GM18951 (cell line): Measurements from ENCODE around the gene BPIFB4.

ENCODE experiments used
- POLR2A ChIP-seq: IDR thresholded peaks from 4 replicates; pipeline ENCODE4 v1.6.1; 2011; ENCODE audit warnings: mild to moderate bottlenecking; ENCODE audit not compliant: insufficient read length, insufficient read depth; ENCODE audit errors: extremely low read depth
- in situ Hi-C: fragments of 300-500 bp; cut with MboI; formaldehyde crosslinking; loops from one replicate; pipeline ENCODE4 v1.12.0; 2022; ENCODE audit warnings: low sequenced_read_pairs, mixed read lengths, inconsistent platforms; ENCODE audit not compliant: unreplicated experiment

Gene BPIFB4

GRCh38 chr20:33067806-33068205, 11.6 kb upstream of the BPIFB4 start:
- in situ Hi-C loops: no loop called here
- TF ChIP-seq POLR2A: no peak

- in situ Hi-C loops: no loop called here
Measured at GRCh38 chr20:33068251-33068939, 11.0 kb upstream of the BPIFB4 start.

GRCh38 chr20:33069673-33070072, 9.8 kb upstream of the BPIFB4 start:
- in situ Hi-C loops: no loop called here
- no peak for TF ChIP-seq POLR2A

More at GRCh38 chr20:33068251-33068939, 11.0 kb upstream of the BPIFB4 start:
- TF ChIP-seq POLR2A: no peak

- in situ Hi-C loops: no loop called here
- no peak for TF ChIP-seq POLR2A
Measured at GRCh38 chr20:33070111-33071053, 9.1 kb upstream of the BPIFB4 start.

GRCh38 chr20:33071198-33071597, 8.2 kb upstream of the BPIFB4 start:
- in situ Hi-C loops: no loop called here
- no peak for TF ChIP-seq POLR2A

GRCh38 chr20:33072362-33072761, 7.1 kb upstream of the BPIFB4 start:
- in situ Hi-C loops: no loop called here
- no peak for TF ChIP-seq POLR2A

- in situ Hi-C loops: no loop called here
- no peak for TF ChIP-seq POLR2A
Measured at GRCh38 chr20:33072813-33073212, 6.6 kb upstream of the BPIFB4 start.

GRCh38 chr20:33074675-33075074, 4.8 kb upstream of the BPIFB4 start:
- in situ Hi-C loops: no loop called here
- no peak for TF ChIP-seq POLR2A

- in situ Hi-C loops: no loop called here
Measured at GRCh38 chr20:33075281-33075680, 4.2 kb upstream of the BPIFB4 start.

GRCh38 chr20:33076662-33077372, 2.6 kb upstream of the BPIFB4 start:
- in situ Hi-C loops: no loop called here
- TF ChIP-seq POLR2A: no peak

More at GRCh38 chr20:33075281-33075680, 4.2 kb upstream of the BPIFB4 start:
- no peak for TF ChIP-seq POLR2A

- in situ Hi-C loops: no loop called here
- TF ChIP-seq POLR2A: no peak
Measured at GRCh38 chr20:33081411-33082154, 2.1 kb downstream of the BPIFB4 start.

- no peak for TF ChIP-seq POLR2A
Measured at GRCh38 chr20:33082546-33082945, 3.1 kb downstream of the BPIFB4 start.

GRCh38 chr20:33083544-33084340, 4.3 kb downstream of the BPIFB4 start:
- TF ChIP-seq POLR2A: no peak
- in situ Hi-C loops: no loop called here

More at GRCh38 chr20:33082546-33082945, 3.1 kb downstream of the BPIFB4 start:
- in situ Hi-C loops: no loop called here
